LNCaP clone FGC (cell line): ENCODE measurements around the gene LTB.
A peak's percentile ranks its signal among the peaks of the same experiment; 100 is the strongest.

Source experiments
- DNase-seq: peaks from one replicate; pipeline ENCODE4 v3.0.0-alpha.2; 2011; ENCODE audit warnings: low read depth
- H3K4me3 ChIP-seq: 2 replicates; pipeline ENCODE4 v1.5.1; 2011; ENCODE audit warnings: mild to moderate bottlenecking, low read depth, low read length, control low read depth
- TF ChIP-seq, protein P1 (sequence below): IDR thresholded peaks from 2 replicates; pipeline ENCODE4 v1.5.1; 2012; ENCODE audit warnings: mild to moderate bottlenecking; ENCODE audit not compliant: control insufficient read depth, insufficient read depth; ENCODE audit errors: extremely low read depth

LTB gene

DNA sequence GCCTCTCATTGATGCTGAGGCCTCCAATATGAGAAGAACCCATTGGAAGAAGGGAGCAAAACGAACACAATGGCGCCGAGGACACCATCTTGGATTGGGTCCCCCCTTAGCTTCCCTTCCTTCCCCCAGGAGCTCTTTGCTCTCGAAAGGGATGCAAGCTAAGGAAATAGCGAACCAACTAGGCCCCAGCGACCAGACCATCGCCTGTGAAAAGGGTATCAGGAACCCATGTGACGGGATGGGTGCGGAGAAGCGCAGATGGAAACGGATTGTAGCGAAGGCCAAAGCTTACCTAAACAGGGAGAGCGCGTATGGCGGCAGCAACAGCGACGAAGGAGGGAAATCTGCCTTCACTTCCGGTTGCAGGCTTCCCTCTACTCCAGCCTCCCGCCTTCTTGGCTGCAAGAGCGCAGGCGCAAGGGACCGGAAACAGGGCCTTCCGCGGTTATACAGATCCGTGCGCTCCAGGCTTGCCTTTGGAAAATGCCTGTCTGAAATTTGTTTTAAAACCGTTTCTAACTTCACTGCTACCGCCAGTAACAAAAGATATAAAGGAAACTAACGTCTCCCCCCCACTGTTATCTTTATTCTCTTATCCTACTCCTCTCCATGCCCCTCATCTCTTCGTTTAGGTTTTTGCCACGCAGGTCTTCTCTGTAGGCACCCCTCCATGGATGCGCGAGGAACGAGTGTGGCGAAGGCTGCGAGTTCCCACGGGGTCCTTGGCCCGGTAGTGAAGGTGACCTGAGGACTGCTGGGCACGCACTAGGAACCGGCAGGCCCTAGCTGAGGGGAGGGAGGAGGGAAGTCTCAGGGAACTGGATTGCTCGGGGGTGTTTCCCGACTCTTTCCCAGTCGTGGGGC is 40.3 kb downstream of the LTB start, which contains the start of gene DDX39B:
TSS of gene DDX39B (minus strand) at position 346 of the 864 bp plus-strand sequence. CDS start 1,471 bp downstream, outside the sequence.
- H3K4me3 ChIP-seq, result peak within 1 kb of the TSS; percentile 99
- DNase-seq, result peak; percentile 94
- TF ChIP-seq, protein P1, sequence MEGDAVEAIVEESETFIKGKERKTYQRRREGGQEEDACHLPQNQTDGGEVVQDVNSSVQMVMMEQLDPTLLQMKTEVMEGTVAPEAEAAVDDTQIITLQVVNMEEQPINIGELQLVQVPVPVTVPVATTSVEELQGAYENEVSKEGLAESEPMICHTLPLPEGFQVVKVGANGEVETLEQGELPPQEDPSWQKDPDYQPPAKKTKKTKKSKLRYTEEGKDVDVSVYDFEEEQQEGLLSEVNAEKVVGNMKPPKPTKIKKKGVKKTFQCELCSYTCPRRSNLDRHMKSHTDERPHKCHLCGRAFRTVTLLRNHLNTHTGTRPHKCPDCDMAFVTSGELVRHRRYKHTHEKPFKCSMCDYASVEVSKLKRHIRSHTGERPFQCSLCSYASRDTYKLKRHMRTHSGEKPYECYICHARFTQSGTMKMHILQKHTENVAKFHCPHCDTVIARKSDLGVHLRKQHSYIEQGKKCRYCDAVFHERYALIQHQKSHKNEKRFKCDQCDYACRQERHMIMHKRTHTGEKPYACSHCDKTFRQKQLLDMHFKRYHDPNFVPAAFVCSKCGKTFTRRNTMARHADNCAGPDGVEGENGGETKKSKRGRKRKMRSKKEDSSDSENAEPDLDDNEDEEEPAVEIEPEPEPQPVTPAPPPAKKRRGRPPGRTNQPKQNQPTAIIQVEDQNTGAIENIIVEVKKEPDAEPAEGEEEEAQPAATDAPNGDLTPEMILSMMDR, result no peak

DNA sequence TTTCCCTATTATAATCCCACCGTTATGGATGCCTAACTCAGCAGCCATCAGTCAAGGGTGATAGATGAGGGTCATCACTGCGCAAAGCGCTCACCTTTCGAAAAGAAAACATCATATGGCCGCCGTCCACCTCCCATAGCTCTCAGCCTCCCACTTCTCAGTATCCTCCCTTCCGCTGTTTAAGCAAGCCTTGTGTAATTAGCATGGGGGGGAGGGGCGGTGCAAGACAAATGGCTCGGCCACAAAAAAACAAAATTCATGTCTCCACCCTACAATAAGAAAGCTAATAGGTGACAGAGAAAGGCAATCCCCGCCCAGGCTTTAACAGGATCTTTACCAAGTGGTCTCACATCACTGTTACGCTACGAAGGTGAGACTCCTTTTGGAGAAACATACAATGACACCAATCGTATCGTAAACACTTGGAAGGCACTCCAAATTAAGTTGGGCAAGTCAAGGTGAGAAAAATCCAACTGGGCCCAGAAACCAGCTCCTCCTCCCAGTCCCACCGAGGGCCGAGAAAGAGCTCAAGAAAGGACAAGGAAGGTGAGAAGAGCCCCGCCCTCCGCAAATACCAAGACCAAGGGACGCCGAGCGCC is 41.1 kb downstream of the LTB start:
- DNase-seq, result peak; percentile 35
- peak overlapping the region; percentile 99 for H3K4me3 ChIP-seq
- TF ChIP-seq, protein P1, result no peak

DNA sequence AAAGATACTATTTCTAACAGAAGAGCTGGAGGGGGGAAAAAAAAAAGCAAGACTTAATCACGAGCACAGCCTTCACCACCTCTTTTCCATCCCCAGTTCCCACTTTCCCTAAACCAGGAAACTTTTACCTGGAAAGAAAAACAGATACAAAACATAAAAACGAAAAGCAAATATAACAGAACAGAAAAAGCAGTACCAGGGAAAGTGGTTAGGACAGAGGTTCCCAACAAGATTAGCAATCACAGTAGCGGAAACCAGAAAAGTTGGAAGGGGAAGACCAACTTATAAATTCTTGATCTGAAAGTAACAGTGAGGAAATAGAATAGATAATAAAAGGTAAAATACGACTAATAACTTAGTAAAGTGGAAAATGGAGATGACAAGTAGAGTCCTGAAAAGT is 41.6 kb downstream of the LTB start:
- TF ChIP-seq, protein P1, result no peak
- DNase-seq, result no peak
- H3K4me3 ChIP-seq, result peak overlapping the region; percentile 99

DNA sequence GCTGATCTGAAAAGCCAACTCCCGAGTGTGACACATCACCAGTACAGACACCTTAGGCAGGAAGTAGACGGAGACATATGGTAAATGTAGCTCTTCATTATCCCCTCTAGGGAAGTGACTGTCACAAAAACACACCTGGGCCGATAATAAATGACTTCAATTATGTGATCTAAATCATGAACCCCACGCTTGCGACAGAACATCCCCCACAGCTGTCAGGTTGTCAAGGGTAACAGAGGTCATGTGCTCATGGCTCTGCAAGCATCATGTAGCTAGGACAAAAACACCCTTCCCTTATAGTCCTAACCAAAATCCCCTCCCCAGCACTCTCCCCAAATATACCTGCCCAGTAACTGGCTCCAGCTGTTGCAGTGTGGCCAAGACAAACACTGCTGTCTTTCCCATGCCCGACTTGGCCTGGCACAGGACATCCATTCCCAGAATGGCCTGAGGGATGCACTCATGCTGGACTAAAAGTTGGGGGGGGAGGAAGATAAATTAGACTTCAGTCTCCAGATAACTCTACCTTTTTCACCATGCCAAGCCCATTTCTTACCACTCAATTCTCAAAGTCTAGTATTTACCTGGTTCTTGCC is 43.3 kb downstream of the LTB start:
- peak overlapping the region; percentile 99; the same call in 1 of the 2 replicates for H3K4me3 ChIP-seq
- peak; percentile 31 for DNase-seq
- TF ChIP-seq, protein P1, result no peak

DNA sequence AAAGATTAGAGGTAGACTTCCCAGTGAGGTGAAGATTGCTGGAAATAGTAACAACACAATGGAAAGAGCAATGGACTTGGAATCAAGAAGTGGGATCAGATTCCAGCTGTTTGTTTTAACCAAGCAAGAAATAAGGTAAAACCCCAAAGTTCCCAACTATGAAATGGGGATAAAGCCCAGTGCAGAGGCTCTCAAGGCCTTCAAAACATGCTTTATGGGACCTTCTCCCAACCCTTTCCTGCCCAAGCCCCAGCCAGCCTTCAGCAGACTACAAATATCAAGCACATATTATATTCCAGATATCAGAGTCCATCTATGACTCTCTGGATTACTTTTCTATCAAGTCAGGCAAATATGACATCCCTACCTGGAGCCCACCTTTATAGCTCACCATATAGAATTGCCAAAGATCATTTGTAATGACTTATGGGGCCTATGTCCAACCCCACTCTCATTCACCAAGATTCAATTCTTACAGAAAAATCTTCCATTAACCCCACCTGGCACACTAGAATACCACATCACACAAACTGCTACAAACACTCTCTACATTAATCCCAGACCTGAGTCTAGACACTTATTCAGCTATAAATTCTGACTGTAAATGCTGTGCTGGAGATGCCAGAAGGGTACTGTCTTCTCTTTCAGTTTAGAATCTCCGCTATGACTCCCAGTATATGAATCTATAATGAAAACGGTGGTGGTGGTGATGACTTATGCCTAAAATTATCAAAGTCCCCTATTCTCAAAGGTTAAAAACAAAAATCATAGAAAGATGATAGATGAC is 46.5 kb downstream of the LTB start:
- no peak for DNase-seq
- TF ChIP-seq, protein P1, result no peak
- H3K4me3 ChIP-seq, result no peak overlapping the region

DNA sequence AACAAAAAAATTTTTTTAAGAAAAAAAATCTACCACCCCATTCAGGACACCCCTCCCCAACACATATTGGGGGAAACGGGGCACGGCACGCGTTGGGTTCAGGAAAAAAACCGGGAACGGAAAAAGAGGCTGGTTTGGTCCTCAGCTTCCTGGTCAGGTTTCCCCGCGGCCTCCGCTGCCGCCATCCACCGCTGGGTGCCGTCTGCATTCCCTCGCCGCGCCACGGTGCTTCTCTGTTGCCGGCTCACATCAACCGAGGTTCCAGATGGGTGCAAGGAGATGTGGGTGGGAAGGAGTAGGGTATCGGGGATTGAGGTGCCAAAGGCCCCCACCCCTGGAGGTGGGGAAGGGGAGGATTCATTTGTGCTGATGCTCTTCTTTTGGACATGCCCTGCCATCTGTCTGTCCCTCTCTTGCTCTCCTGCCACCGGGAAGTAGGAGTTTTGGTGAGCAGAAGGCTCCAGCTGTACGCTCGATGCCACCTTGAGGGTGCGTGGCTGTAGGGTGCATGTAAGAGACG is 47.6 kb downstream of the LTB start:
- DNase-seq, result no peak
- TF ChIP-seq, protein P1, result no peak
- no peak overlapping the region for H3K4me3 ChIP-seq
